Ishikawa (cell line): ENCODE data around the gene CUL9.

Source experiments
- EGR1 ChIP-seq: IDR thresholded peaks from 2 replicates; pipeline ENCODE4 v1.6.1; 2012
- EP300 ChIP-seq: IDR thresholded peaks from 2 replicates; pipeline ENCODE4 v1.6.1; 2012; ENCODE audit warnings: borderline replicate concordance

GRCh38 chr6:43262780-43263313 is 80.9 kb downstream of the CUL9 start:
- no peak for TF ChIP-seq EP300
- no peak for TF ChIP-seq EGR1
